Peyer's patch (tissue), 4 donors: ENCODE measurements around the gene SIGLEC7.

Experiments used
- POLR2A ChIP-seq, 2 donors: fragments of 450-650 bp; IDR thresholded peaks; one replicate each; pipeline ENCODE4 v1.5.1; 2017; ENCODE audit warnings: antibody characterized with exemption in 2 of 2, mild to moderate bottlenecking in 2 of 2, moderate library complexity in 2 of 2
- TF ChIP-seq, protein P1 (sequence below), 6 experiments: fragments of 450-650 bp in 4 of 6; fragments of 200-600 bp in 2 of 6; sonication (generic) in 1 of 6; IDR thresholded peaks; one replicate each; pipeline ENCODE4 v1.5.1; 2017 to 2019; ENCODE audit warnings: antibody characterized with exemption in 6 of 6, mild to moderate bottlenecking in 3 of 6, moderate library complexity in 1 of 6

DNA sequence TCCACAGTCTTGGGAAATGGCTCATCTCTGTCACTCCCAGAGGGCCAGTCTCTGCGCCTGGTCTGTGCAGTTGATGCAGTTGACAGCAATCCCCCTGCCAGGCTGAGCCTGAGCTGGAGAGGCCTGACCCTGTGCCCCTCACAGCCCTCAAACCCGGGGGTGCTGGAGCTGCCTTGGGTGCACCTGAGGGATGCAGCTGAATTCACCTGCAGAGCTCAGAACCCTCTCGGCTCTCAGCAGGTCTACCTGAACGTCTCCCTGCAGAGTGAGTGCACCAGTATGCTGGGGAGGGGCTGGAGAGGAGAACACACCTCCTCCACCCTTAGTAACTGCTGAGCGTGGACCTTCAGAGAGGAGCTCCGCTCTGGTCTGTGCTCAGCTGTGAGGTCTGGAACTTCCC, 15.1 kb upstream of the SIGLEC7 start:
- TF ChIP-seq, protein P1, sequence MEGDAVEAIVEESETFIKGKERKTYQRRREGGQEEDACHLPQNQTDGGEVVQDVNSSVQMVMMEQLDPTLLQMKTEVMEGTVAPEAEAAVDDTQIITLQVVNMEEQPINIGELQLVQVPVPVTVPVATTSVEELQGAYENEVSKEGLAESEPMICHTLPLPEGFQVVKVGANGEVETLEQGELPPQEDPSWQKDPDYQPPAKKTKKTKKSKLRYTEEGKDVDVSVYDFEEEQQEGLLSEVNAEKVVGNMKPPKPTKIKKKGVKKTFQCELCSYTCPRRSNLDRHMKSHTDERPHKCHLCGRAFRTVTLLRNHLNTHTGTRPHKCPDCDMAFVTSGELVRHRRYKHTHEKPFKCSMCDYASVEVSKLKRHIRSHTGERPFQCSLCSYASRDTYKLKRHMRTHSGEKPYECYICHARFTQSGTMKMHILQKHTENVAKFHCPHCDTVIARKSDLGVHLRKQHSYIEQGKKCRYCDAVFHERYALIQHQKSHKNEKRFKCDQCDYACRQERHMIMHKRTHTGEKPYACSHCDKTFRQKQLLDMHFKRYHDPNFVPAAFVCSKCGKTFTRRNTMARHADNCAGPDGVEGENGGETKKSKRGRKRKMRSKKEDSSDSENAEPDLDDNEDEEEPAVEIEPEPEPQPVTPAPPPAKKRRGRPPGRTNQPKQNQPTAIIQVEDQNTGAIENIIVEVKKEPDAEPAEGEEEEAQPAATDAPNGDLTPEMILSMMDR (IDR thresholded peaks at IDR 0.05): no peak
- TF ChIP-seq POLR2A (IDR thresholded peaks at IDR 0.05): no peak
